Cardiac muscle cell (in vitro differentiated cells and primary cell): ENCODE data around the gene TMEM273. TPM values are rescaled to one million over a fixed set of nuclear protein-coding genes. Genes with fewer than 3 reads are reported as not detected.

Source experiments
- DNase-seq, 2 donors: peaks; one replicate each; pipeline versions ENCODE4 v3.0.0 to v3.0.0-alpha.2; 2010 to 2017; ENCODE audit warnings: low read depth in 1 of 2, low spot score in 1 of 2
- H3K27ac ChIP-seq: fragments of 200-600 bp; sonication (generic); 2 replicates; pipeline ENCODE4 v1.5.1; 2016
- H3K27me3 ChIP-seq: fragments of 200-600 bp; sonication (generic); 2 replicates; pipeline ENCODE4 v1.6.0; 2016; ENCODE audit warnings: control low read depth
- H3K36me3 ChIP-seq: fragments of 200-600 bp; sonication (generic); 2 replicates; pipeline ENCODE4 v1.5.1; 2016; ENCODE audit warnings: control low read depth
- H3K4me1 ChIP-seq: fragments of 200-600 bp; sonication (generic); 2 replicates; pipeline ENCODE4 v1.8.1; 2017; ENCODE audit warnings: low read depth, mild to moderate bottlenecking, mixed run types
- H3K4me3 ChIP-seq: fragments of 200-600 bp; sonication (generic); 2 replicates; pipeline ENCODE4 v1.5.1; 2016; ENCODE audit warnings: mild to moderate bottlenecking
- H3K9me3 ChIP-seq: fragments of 200-600 bp; sonication (generic); 2 replicates; pipeline ENCODE4 v1.5.1; 2017; ENCODE audit warnings: low read depth, mild to moderate bottlenecking, control low read depth
- CTCF ChIP-seq: IDR thresholded peaks from 2 replicates; pipeline ENCODE4 v1.5.1; 2012; ENCODE audit warnings: low read depth, mild to moderate bottlenecking, low read length
- polyA plus RNA-seq: library from polyadenylated mRNA; unstranded; fragments of >200 nt; fragmentation: Nextera tagmentation; extraction: Ambion mirVana; gene quantifications from 2 replicates; pipeline ENCODE4 v1.2.1, GENCODE V29; 2016
- total RNA-seq: library from RNA; depleted of rRNA; stranded (reverse); fragments of >200 nt; gene quantifications from 2 replicates; pipeline ENCODE4 v1.2.3, GENCODE V29; 2016

Gene TMEM273
- total and polyA plus RNA-seq, 2 experiments from 2014 or later = not detected

DNA sequence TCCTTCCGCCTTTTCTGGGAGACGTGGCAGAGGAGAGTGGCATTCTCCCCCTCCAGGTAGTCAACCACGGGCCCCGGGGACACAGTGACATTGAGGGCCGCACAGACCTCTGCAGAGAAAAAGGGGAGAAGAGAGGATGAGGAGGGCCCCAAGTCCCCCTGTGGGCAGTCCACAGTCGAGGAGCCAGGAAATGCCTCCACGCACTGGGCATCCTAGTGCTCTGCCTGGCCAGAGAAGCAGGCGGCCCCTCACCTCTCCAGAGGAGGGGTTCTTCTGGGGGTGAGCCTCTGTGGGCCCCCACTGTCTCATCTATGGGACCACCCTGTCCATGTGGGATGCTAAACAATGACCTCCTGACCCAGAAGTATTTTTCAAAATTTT is 80.3 kb downstream of the TMEM273 start:
- no peaks in the 10 kb centered on the region for H3K27me3 ChIP-seq
- no peaks in the 10 kb centered on the region for H3K36me3 ChIP-seq
- no peak overlapping the region for H3K4me3 ChIP-seq
- no peaks in the 10 kb centered on the region for H3K9me3 ChIP-seq
- H3K4me1 ChIP-seq = no peaks in the 10 kb centered on the region
- no peak for TF ChIP-seq CTCF
- H3K27ac ChIP-seq = no peak overlapping the region
- DNase-seq = no peak

DNA sequence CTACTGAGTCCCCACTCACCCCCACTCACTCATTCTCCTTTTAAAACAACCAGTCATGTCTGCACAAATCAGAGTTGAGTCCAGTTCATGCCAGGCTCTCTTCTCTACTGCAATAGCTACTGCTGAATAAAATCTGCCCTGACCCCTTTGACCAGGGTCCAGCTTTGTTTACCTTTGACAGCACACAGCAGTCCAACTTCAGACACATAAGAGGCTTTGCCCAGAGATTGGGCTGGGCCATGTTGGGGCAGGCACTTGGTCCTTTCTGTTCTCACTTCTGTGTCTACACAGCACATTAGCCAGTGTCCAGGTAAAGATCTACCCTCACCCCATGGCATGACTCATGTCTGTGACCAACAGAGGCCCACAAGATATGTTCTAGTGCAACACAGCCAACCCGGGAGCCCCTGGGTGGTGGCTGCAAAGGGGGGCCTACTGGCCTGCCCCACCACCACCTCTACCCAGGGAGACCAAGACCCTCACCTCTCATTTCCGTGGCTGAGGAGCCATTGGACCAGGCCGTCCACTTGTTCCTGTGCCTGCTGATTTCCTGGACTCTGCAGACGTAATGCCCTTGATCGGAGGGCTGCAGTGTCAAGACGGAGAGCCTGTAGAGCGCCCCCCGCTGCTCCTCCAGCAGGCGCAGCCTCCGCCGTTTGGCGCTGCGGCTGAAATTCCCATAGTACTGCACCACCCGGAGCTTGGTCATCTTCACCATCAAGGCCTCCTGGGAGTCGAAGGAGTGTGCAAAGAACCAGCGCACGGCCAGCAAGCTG is 80.9 kb downstream of the TMEM273 start:
- no peaks in the 10 kb centered on the region for H3K36me3 ChIP-seq
- no peaks in the 10 kb centered on the region for H3K27me3 ChIP-seq
- no peak for DNase-seq
- H3K4me1 ChIP-seq = no peaks in the 10 kb centered on the region
- no peaks in the 10 kb centered on the region for H3K9me3 ChIP-seq
- H3K27ac ChIP-seq = no peak overlapping the region
- no peak for TF ChIP-seq CTCF
- no peak overlapping the region for H3K4me3 ChIP-seq

DNA sequence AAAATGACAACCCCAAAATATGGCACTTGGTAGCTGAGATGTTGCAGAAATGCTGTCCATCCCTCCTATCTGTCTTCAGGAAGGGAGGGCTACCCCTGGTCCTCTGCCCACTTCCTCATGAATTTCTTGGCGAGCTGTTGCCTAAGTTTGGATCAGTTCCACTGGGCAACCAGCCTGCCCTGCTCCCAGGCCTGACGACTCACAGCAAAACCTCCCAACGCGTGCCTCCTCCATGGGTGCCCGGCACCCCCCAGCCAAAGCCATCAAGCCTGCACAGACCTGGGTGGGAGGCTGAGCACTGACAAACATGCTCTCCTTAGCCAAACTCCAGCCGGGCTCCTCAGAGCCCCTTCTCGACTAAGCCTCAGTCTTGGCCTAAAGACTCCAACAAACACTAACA is 81.7 kb downstream of the TMEM273 start:
- H3K27me3 ChIP-seq = no peaks in the 10 kb centered on the region
- H3K4me3 ChIP-seq = no peak overlapping the region
- no peaks in the 10 kb centered on the region for H3K9me3 ChIP-seq
- DNase-seq = peak in 1 of 2 donors; percentile 50
- no peak for TF ChIP-seq CTCF
- no peaks in the 10 kb centered on the region for H3K36me3 ChIP-seq
- H3K27ac ChIP-seq = no peak overlapping the region
- H3K4me1 ChIP-seq = no peaks in the 10 kb centered on the region

GRCh38 chr10:49105076-49105475 is 83.1 kb downstream of the TMEM273 start:
- no peak for DNase-seq
- Histone ChIP-seq H3K9me3 (no peaks in the 10 kb centered on the region), H3K36me3 (no peaks in the 10 kb centered on the region), H3K4me3 (no peak overlapping the region), H3K4me1 (no peaks in the 10 kb centered on the region), H3K27me3 (no peaks in the 10 kb centered on the region), H3K27ac (no peak overlapping the region)
- no peak for TF ChIP-seq CTCF

Other genes starting within 250 kb of the TMEM273 start
- gene LRRC18, start 248.6 kb downstream of the TMEM273 start, total RNA-seq = not detected in 2 replicates
- not detected in 2 replicates for gene LRRC18, start 248.6 kb downstream of the TMEM273 start, polyA plus RNA-seq
- 2.3 and 6.0 TPM in 2 replicates for gene VSTM4, start 72.9 kb downstream of the TMEM273 start, total RNA-seq
- 3.6 and 6.8 TPM in 2 replicates for gene VSTM4, start 72.9 kb downstream of the TMEM273 start, polyA plus RNA-seq
- gene FAM170B, start 54.4 kb downstream of the TMEM273 start, total RNA-seq = not detected in 2 replicates
- gene FAM170B, start 54.4 kb downstream of the TMEM273 start, polyA plus RNA-seq = not detected in 2 replicates
- 3.1 and 10.2 TPM in 2 replicates for gene C10orf71, start 110.8 kb upstream of the TMEM273 start, total RNA-seq
- 4.0 and 9.8 TPM in 2 replicates for gene C10orf71, start 110.8 kb upstream of the TMEM273 start, polyA plus RNA-seq
- not detected in 2 replicates for gene DRGX, start 207.7 kb upstream of the TMEM273 start, total RNA-seq
- gene DRGX, start 207.7 kb upstream of the TMEM273 start, polyA plus RNA-seq = not detected in 2 replicates